ENCODE measurements around the gene ARHGDIB.

ARHGDIB gene

DNA sequence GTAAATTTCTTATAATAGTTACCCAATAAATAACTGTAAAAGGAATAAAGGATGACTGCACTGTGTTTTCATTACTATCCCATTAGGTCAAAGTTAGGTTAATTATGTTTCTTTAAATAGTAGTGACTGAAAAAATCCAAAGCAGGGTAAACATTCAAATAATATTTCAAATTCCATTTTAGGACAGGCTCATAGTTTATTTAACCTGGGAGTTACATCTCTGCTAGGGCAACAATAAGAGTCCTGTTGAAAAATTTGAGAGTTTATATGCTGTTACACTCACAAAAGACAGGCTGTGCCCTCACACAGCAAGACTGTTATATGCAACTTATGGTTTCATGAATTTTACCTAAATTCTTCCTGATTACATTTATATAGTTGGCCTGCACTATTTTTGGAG is 31.1 kb downstream of the ARHGDIB start:
- DNase-seq (ENCODE audit: low read depth in 2 of 2), result no peak

DNA sequence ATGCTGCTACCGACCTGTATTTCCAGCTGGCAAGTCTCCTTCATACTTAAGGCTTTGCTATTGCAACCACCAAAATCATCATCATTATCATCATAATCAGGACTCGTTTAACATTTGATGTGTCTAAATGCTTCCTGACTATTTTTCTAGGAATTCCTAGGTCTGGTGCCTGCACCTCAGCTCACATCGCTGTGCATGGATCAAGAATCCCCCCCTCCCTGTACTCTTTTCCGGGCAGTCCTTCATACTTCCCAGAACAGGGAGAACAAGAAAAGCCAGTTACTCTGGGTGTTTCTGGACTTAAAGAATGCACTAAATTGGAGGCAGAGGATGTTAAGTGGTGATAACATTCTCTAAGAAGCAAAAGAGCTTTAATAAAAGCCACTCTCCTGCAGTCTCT is 32.5 kb downstream of the ARHGDIB start:
- DNase-seq (ENCODE audit: low read depth in 2 of 2), result no peak

DNA sequence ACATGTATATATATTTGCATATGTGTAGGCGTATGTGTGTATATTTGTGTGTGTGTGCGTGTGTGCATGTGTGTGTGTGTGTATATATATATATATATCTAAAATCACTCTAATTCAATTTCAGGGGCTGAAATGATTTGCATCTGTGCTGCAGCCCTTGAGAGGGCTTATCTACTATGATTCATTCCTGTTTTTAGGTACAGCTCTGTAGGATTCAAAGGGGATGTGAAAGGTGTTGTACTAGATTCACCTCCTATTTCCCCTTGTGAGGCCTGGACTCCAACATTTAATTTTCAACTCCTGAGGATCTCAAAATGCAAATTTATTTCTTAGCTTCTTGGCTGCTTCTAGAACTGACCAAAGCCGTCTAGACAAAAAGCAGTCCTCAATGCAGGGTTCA is 34.1 kb downstream of the ARHGDIB start:
- DNase-seq (ENCODE audit: low read depth in 2 of 2), result no peak

DNA sequence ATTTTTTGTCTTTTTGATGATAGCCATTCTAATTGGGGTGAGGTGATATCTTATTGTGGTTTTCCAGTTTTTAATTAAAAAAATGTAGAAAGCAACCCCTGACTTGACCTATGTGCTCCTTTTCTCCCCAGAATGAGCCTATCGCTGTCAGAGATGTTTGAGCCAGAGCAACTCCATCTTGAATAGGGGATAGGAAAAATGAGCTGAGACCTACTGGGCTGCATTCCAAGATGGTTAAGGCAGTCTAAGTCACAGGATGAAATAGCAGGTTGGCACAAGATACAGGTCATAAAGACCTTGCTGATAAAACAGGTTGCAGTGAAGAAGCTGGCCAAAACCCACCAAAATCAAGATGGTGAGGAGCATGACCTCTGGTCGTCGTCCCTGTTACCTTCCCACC is 36.9 kb downstream of the ARHGDIB start:
- DNase-seq (ENCODE audit: low read depth in 2 of 2), result no peak

DNA sequence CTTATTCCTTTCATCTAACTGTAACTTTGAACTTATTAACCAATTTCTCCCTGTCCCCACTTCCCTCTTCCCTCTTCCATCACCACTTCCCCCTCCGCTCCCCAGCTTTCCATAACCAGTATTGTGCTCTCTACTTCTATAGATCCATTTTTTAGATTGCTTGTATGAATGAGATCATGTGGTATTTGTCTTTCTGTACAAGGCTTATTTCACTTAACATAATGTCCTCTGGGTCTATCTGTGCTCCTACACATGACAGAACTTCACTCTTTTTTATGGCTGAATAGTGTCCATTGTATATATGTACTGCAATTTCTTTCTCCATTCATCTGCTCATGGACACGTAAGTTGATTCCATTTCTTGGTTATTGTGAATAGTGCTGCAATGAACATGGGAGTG is 37.5 kb downstream of the ARHGDIB start:
- no peak for DNase-seq (ENCODE audit: low read depth in 2 of 2)

DNA sequence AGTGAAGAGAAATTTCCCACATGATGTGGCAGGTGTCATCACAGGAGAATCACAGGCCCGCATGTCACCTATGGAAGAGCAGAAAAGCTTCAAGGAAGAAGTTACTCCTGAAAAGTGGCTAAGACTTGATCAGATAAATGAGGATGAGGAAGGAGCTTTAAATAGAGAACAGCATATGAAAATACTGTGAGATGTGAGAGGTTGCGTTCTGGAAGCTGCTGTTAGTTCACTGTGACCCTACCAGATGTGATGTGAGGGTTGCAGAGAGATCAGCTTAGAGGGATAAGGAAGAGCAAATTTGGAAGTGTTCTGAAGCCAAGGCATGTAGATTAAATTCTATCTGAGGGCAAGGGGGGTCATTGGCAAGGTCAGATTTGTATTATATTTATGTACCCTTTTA is 40.2 kb downstream of the ARHGDIB start:
- DNase-seq (ENCODE audit: low read depth in 2 of 2), result no peak

DNA sequence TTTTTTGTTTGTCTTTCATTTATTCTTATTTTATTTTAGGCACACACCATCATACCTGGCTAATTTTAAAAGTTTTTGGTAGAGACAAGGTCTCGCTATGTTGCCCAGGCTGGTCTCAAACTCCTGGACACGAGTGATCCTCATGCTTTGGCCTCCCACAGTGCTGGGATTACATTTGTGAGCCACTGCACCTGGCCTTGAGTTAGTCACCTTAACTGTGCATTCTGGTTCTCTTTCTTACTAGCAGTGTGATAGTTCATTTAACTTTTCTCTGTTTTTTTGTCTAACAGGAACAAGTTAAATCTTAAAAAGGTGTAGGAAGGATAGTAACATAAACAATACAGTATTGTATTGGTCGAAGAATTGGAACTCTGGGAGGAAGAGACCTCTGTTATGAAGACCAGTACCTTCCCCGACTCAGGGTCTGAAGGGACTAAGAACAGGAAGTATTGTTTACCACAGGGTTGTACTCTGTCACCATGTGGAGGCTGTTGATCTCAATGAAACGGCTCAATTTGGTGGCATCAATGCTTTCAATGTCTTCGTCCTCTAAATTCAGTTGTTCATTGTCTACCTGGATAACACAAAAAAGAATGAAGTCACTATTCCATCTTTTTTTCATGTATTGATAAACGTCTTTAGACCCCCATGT is 40.8 kb downstream of the ARHGDIB start:
- DNase-seq (ENCODE audit: low read depth in 2 of 2), result no peak

DNA sequence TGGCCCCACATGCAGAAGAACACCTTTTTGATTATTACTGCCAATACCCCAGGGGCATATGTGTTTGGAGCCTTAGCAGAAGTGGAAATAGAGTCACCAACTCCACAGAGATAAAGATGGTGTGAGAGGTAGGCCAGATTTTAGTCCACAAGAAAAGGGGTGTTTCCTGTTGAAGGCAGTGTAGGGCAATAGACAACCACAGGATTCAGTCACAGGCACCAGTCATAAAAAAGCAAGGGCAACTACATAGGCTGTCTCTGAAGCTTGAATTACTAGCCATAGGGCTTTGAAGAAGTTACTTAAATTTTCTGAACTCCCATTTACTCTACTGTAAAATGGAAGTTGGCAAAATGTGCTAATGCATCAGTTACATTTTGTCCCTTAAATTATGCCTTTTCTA is 41.9 kb downstream of the ARHGDIB start:
- no peak for DNase-seq (ENCODE audit: low read depth in 2 of 2)

DNA sequence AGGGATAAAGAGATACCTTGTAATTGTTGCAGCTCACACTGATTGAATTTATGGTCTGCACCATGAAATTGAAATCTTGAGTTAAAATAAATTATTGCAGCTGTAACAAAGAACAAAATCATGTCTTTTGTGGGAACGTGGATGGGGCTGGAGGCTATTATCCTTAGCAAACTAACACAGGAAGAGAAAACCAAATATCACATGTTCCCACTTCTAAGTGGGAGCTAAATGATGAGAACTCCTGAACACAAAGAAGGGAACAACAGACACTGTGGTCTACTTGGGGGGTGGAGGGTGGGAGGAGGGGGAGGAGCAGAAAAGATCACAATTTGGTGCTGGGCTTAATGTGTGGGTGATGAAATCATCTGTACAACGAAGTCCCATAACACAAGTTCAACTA is 45.7 kb downstream of the ARHGDIB start:
- no peak for DNase-seq (ENCODE audit: low read depth in 2 of 2)

DNA sequence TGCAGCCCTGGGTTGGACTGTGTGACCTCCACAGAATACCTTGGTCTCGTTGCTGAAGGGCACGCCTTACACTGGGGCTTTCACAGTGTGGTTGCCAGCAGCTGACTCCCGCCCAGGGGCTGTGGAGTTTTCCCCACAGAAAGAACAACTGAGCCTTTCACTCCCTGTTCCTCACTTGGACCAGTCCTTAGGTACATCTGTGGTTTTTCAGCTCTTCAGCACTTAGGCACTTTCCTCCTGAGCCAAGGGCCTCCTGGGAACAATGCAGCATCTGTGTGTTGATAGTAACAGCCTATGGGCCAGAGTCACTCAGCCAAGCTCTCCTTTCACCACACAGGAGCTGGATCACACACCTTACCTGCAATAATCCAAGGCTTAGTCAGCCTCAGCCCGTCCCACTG is 48.0 kb downstream of the ARHGDIB start:
- DNase-seq (ENCODE audit: low read depth in 2 of 2), result no peak

DNA sequence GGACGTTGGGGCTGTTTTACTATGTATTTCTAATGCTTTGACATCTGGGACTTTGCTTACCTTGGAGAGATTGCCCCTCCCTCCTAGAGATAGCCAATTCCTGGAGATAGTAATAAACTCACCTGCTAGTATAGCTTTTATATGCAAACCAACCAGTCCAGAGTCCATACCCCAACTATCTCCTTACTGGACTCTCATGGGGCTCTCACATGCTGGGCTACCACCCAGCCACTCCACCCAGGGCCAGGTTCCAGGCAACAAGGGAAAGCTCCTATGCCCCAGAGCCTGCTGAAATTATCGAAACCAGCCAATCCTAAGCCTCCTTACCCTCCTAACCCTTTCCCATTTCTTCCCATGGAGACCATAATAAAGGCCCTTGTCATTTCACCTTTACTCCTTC is 50.3 kb downstream of the ARHGDIB start:
- DNase-seq (ENCODE audit: low read depth in 2 of 2), result no peak

DNA sequence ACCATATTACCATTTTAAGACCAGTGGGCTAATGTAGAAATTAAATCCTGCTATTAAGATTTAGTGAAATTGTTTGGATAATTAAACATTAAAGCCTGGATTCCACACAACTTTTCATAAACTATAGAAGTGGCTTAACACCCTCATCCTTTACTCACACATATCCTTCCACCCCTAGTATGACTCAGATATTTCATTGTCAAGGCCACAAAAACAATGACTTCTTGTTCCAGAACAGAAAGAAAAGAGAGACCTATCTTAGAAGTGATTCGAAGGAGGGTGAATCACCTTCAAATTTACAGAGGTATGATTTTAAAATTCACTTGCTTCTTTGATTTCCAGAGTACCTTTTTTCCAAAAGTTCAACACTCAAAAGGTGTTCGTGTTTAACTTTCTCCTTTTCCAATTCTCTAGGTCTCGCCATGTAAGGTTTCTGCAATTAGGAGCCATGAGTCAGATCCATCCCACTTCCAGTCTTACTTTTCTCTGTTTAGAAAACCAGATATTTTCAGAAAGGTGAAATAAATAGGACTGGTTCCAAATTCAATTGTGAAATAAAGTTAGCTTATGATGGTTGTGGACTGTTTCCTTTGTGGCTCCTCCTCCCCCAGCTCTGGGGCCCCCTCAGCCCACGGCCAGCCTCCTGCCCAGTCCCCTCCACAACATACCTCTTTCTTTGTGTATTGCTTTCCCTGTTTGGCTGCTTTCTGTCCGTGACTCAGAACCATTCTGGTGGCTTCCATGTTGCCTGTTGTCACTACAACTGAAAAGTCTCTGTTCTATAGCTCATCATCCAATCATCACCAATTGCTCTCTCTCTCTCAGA is 51.1 kb downstream of the ARHGDIB start:
- DNase-seq (ENCODE audit: low read depth in 2 of 2), result no peak

DNA sequence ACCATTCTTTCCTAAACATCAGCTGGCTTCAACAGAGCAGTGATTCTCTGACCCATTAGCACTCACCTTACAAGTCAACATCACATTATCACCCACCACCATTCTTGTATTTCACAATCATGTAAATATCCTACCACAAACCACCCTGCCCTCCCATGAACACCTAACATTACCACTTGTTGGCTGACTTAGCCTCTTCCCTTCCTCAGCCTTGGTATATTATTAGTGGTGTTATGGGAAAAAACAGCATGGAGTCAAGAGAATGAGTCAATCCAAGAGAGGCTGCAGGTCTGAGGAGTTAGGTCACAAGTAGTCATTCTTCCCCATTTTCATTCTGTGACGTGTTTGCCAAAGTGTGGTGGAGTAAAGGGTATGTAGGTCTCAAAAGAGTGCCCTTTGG is 53.4 kb downstream of the ARHGDIB start:
- DNase-seq (ENCODE audit: low read depth in 2 of 2), result no peak

DNA sequence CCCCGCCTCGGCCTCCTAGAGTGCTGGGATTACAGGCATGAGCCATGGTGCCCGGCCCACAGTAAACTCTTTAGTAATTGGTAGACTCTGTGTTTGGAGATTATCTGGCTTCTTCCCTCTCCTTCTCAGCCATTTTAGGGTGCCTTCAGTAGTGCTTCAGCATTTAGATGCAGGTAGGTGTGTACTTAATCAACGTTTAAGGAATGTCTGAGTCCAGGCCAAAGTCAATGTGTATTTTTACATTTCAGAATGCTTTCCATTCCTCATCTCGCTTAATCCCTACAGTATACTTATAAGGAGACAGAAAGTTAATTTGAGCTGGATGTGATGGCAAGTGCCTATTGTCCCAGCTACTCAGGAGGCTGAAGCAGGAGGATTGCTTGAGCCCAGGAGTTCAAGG is 55.3 kb downstream of the ARHGDIB start:
- no peak for DNase-seq (ENCODE audit: low read depth in 2 of 2)

DNA sequence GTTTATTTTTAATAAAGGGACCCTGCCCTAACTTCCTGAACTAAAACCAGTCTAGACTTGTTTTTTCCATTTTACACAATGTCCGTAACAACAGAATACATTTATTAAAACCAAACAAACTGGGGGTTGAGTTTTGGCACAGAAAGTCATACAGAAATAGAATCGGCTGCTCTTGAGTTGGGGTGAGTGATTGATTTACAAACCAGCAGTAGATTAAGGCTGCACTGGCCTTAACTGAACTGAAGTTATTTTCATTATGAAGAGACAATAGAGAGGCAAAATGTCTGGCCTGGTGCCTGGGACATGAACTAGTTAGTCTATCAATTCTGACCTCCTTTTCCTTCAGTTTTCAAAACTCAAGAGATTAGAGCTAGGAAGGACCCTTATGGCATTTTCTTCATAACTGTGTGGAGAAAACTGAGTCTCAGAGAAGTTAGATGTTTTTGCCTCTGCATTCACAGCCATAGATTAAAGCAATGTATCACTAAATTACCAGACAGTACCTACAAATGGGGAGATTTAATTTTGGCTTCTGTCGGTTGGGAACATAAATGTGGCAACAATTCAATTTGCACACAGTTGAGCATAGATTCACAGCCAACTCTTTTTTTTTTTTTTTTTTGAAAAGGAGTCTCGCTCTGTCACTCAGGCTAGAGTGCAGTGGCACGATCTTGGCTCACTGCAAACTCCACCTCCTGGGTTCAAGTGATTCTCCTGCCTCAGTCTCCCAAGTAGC is 56.0 kb downstream of the ARHGDIB start:
- DNase-seq (ENCODE audit: low read depth in 2 of 2), result no peak

DNA sequence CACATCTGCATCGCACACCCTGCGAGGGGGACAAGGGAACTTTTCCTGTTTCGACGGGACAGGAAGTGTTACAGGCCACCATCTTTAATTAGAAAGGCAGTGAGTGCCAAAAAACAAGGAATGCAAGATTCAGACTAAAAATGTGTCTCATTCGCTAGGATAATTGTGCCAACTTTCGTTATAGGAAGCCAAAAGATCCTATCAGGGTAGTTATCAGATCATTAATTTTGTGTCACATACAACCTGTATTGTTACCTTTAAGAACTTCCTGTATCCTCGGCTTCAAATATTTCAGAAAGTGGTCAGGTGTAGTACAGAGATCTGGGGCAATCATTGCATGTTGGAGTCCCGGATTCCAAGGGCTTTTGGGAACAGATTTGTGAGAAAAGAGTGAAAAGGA is 56.5 kb downstream of the ARHGDIB start:
- no peak for DNase-seq (ENCODE audit: low read depth in 2 of 2)

DNA sequence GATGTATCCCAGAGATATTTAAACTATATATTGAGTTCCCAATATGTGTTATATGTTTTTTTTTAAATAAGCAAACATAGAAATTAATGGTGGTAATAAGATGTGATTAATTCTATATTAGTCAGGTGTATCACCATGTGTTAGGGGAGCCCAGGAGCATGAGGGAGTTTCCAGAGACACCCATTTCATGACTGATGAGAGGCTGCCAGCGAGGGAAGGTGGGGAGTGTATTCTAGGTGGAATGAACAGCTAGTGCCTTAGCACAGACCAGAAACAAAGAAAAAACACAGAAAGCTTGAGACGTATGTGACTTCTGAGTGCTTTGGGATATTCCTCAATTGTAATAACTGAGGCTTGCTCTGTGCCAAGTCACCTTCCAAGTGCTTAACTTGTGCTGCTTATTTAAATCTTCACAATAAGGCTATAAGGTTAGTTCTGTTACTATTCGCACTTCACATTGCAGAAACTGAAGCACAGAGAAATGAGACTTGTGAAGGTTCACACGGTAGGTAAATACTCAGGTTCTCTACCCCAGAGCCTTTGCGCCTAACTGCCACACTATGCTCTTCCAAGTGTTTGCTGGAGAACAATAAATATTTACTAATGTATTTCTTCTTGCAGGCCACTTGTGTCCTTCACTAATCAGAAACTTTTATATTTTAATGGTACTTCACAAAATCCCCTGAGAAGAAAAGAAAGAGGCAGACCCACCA is 57.9 kb downstream of the ARHGDIB start:
- DNase-seq (ENCODE audit: low read depth in 2 of 2), result no peak

DNA sequence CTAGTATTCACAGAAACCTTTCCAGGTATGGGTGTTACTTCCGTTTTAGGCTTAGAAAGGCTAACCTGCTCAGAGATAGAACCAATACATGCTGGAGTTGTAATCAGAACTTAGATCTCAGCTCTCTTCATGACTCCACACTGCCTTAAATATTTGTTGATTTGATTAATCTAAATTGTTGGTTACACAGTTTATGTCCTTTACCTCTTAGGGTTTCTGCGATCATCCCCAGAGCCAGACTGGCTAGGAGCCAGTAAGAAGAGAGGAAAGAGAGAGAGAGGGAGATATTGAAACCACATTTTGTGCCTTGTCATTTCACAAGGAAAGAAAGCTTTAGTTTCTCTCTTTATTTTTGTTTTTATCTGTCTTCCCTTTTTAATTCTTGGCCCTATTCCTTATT is 58.9 kb downstream of the ARHGDIB start:
- no peak for DNase-seq (ENCODE audit: low read depth in 2 of 2)

DNA sequence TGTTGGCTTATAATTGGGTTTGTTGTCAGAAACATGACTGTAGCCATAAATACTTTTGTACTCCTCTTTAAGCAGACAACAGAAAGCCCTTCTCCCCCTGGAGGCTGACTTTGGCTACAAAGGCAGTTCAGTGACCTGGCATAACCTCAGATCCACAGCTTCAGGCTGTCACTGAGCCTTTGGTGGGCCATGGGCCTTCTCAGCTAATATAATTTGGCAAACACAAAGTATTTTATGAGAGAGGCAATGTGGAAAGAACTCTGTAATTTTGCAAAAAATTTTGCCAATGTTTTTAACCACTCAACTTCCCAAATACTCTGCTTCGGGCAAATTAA is 60.2 kb downstream of the ARHGDIB start:
- no peak for DNase-seq (ENCODE audit: low read depth in 2 of 2)

DNA sequence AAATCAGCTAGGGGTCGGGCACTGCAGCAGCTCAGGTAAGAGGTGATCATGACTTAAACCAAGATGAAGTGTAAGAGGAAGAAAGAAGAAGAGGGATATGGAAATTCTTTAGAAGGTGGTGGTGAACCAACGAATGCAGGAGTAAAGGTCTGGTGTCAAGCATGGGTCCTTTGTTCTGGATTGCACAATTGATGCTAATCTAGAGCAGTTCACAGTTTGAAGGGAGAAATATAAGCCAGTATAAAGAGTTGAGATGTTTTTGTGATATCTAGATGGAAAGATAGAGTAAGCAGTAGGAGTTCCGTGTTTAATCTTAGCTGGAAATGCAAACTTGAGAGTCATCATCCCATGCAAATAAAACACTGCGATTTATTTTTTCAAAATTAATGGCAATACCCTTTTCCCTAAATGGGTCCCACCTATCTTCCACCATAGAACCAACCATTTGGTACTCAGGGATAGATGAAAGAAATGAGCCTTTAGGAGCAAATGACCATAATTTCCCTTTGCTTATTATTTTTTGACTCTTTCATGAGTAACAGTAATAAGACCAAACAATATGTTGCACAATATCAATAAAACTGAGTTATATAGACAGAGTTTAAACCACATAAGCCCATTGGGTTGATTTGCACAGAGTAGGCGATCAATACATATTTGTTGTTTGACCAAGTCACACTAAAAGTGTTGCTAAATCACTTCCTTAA is 60.7 kb downstream of the ARHGDIB start:
- no peak for DNase-seq (ENCODE audit: low read depth in 2 of 2)

DNA sequence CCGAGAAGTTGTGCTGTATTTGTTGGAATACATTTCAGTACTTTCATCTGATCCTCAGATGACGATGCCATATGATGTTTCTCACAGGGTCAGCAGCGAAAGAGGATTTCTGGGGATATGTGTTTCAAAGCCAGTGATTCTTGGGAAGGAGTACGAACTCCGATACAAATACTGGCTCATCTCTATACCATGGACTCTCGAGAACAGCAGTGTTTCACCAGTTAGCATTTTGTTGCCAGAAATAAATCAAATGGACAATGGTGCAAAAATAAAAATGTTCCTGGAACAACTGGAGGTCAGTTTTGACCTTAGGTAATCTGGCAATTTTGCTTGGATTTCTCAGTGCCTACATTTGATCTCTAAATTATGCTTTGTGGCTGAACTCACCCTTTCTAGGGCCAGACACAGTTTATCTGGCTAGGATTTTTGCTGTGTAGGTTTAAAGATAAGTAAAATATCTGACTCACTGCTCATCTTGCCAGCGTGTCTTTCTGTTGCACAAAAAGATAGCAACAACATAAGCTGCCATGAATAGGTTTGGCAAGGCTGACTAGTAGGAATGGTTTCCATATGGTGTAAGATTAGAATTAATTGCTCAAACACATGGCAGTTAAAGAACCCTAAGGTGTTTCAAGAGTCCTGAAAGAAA is 64.8 kb downstream of the ARHGDIB start:
- no peak for DNase-seq (ENCODE audit: low read depth in 2 of 2)
